Measurements from ENCODE around the gene OVOL2.
"Not testable (repeated sequence)": the region's sequence is repeated elsewhere in the genome, so short reads cannot be mapped to it uniquely, and the experiment has no call there.

OVOL2 gene

DNA sequence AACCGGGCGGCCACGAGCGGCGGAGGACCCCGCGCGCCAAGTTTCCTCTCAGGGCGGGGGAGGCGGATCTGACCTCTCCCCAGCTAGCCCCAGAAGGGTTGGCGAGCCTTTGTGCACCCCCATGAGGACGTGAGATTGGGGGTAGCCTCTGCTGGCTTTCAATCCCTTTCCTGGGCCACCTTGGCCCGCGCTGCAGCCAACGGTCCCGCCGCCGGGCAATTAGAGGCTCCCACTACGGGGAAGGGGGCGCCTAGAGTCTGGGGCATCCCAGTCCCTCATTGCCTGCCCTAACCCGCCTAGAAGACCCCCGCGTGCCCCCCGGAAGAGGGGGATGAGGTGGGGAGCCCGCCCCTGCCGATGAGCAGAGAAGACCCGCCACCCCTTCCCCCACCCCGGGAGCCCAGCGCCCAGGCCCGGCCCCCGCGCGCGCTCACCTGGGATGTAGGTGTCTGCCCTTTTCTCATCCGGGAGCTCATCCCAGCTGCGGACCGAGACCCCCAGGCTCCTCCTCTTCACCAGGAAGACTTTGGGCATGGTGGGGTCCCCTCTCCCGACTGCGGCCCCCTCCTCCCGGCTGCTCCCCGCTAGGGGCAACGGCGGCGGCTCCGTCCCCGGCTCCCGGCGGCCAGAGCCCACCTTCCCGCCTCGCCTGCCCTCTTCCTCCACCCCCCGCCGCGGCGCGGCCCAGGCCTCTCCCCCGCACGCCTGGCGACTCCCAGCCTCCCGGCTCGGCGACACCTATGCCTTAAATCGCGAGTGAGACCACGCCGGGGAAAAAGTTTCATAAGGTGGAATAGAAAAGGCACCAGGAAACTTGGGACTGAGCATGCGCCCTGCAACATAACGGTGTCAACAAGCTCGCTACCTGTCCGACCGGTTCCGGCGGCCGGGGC is at the start of gene OVOL2:
Gene OVOL2 (minus strand): TSS at position 816 of the 893 bp plus-strand sequence. CDS start 282 bp downstream, at position 534.
- DNase-seq (ENCODE audit: low read depth): no peak

DNA sequence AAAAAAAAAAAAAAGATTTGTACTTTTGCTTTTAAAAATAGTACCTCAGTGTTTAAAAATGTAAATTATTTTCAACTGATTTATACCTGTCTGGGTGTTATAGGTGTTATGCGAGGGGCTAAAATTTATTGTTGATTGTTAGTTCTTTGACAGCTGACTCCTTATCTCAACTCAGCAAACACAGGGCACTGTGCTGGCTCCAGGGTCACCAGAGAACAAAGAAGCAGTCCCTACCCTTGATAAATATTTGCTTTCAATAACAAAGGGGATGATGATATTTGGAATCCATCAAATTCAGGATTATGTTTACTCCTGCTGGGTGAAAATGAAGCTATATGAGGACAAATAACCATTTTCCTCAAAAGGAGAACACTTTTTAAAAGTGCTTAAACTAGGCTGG is 45.8 kb upstream of the OVOL2 start:
- no peak for DNase-seq (ENCODE audit: low read depth)

GRCh38 chr20:18101125-18101810 is 43.6 kb upstream of the OVOL2 start:
- no peak for DNase-seq (ENCODE audit: low read depth)

GRCh38 chr20:18100569-18100968 is 42.9 kb upstream of the OVOL2 start:
- DNase-seq (ENCODE audit: low read depth): not testable (repeated sequence)

DNA sequence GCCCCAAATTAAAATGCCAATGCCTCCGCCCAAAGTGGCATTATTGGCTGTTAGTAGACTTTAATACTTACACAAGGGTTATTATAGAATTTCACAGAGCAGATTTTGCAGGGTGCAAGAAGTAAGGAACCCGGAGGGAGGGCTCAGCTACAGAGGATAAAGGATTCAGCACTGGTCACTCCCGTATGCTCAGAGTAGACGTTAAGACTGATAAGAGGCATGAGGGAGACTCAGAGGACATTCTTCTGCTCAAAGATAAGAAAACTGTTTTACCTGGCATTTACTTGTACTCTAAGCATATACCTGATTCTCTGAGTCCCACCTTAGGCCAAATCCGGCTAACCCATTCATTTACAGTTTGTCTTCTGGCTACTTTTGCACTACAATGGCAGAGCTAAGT is 36.5 kb upstream of the OVOL2 start:
- no peak for DNase-seq (ENCODE audit: low read depth)

- no peak for DNase-seq (ENCODE audit: low read depth)
These were observed 35.7 kb upstream of the OVOL2 start for GRCh38 chr20:18093388-18093787.

GRCh38 chr20:18092890-18093289 is 35.2 kb upstream of the OVOL2 start:
- DNase-seq (ENCODE audit: low read depth): no peak

GRCh38 chr20:18091623-18092022 is 33.9 kb upstream of the OVOL2 start:
- no peak for DNase-seq (ENCODE audit: low read depth)

DNA sequence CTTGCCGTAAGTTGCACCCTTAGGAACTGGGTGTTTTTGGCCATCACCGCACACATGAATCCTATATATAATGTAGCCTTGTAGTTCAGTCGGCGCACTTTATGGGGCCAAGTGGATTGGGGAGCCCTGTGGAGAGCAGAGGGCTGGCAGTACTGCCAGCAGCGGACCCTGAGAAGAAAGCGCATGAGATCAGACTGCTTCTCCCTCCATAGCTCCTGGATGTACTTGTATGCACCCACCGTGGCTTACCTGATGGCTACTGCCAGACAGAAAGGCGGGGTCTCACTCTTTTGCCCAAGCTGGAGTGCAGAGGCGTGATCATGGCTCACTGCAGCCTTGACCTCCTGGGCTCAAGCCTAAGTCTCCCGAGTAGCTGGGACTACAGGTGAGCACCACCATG is 32.8 kb upstream of the OVOL2 start:
- DNase-seq (ENCODE audit: low read depth): no peak

GRCh38 chr20:18090044-18090443 is 32.3 kb upstream of the OVOL2 start:
- DNase-seq (ENCODE audit: low read depth): no peak

GRCh38 chr20:18088841-18089240 is 31.1 kb upstream of the OVOL2 start:
- not testable (repeated sequence) for DNase-seq (ENCODE audit: low read depth)

GRCh38 chr20:18088298-18088697 is 30.6 kb upstream of the OVOL2 start:
- not testable (repeated sequence) for DNase-seq (ENCODE audit: low read depth)

- no peak for DNase-seq (ENCODE audit: low read depth)
These were observed 29.3 kb upstream of the OVOL2 start for GRCh38 chr20:18087054-18087453.

DNA sequence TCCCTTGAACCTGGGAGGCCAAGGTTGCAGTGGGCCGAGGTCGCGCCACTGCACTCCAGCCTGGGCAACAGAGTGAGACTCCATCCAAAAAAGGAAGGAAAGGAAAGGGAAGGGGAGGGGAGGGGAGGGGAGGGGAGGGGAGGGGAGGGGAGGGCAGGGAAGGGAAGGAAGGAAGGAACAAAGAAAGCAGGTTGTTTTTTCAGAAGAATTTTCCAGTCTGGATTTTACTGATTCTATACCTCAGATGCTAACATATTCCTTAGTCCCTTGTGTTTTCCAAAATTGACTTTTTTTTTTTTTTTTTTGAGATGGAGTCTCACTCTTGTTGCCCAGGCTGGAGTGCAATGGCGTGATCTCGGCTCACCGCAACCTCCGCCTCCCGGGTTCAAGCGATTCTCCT is 23.1 kb upstream of the OVOL2 start:
- not testable (repeated sequence) for DNase-seq (ENCODE audit: low read depth)

DNA sequence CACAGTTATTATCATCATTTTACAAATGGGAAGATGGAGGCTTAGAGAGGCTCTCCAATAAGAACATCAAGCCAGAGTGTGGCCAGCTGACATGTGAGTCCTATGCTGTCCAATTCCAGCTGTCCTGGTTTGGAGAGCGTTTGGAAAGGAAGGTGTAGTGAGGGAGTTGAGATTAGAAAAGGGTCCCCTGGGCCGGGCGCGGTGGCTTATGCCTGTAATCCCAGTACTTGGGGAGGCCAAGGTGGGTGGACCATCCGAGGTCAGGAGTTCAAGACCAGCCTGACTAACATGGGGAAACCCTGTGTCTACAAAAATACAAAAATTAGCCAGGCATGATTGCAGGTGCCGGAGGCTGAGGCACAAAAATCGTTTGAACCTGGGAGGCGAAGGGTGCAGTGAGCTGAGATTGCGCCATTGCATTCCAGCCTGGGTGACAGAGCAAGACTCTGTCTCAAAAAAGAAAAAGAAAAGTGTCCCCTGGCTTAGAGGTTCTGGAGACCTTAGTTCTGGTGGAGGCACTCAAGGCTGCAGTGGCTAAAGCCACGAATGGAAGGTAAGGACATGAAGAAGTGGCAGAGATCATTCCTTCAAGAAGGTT is 22.1 kb upstream of the OVOL2 start:
- DNase-seq (ENCODE audit: low read depth): no peak

DNA sequence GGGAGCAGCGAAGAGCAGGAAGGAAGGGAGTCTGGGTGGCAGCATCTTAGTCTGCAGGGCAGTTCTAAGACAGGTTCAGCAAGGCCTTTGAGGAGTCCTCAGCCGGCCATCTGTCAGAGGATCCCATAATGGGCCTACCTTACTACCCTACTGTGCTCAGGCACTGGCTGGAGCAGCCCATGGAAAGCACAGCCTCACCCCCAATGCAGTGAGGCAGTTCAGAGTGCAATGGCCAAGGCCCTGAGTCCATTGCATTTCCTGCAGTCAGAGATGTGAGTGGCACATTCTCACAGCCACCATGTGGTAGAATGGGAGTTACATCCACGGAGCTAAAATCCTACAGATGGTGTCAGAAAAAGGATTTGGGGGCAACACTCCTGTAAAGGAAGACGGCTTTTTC is 19.4 kb upstream of the OVOL2 start:
- no peak for DNase-seq (ENCODE audit: low read depth)

DNA sequence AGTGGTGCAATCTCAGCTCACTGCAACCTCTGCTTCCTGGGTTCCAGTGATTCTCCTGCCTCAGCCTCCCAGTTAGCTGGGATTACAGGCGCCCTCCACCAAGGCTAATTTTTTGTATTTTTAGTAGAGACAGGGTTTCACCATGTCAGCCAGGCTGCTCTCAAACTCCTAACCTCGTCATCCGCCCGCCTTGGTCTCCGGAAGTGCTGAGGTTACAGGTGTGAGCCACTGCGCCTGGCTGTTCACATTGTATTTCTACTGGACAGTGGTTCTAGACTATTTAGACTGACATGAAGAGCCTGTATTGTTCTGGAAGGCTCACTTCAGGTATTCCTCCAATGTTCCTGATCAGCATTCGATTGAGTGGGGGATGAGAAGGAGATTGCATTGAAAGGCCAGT is 14.8 kb upstream of the OVOL2 start:
- no peak for DNase-seq (ENCODE audit: low read depth)

- DNase-seq (ENCODE audit: low read depth): no peak
These were observed 9.0 kb upstream of the OVOL2 start for GRCh38 chr20:18066421-18067333.

- DNase-seq (ENCODE audit: low read depth): no peak
These were observed 6.0 kb upstream of the OVOL2 start for GRCh38 chr20:18063676-18064075.

DNA sequence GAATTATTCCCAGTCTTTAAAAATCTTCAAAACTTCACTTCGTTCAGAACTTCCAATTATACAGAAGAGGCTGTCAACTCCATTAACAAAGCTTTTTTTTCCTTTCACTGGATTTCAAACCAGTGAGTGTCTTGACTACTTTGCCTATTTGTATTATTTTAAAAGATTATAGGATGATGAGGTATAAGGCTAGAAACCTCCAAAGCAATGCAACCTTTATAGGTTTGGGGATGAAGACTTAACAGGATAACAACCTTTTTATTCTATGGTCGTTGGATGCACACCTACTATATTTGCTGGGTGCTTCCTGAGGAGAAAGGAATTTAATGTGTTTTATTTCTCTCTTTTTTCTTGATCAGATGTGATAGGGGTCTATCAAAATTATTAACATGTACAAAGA is 1.9 kb upstream of the OVOL2 start:
- no peak for DNase-seq (ENCODE audit: low read depth)

- DNase-seq (ENCODE audit: low read depth): no peak
These were observed 1.1 kb upstream of the OVOL2 start for GRCh38 chr20:18058661-18059467.

Measured in T-helper 22 cell (primary cell).